Sigmoid colon (tissue), 3 donors: Measurements from ENCODE around the gene CTIF.

ENCODE experiments used
- CTCF ChIP-seq, 4 experiments: fragments of 450-650 bp in 3 of 4; fragments of 200-600 bp in 1 of 4; IDR thresholded peaks; one replicate each; pipeline ENCODE4 v1.5.1; 2016 to 2019; ENCODE audit warnings: antibody characterized with exemption in 4 of 4, mild to moderate bottlenecking in 3 of 4, moderate library complexity in 2 of 4
- POLR2A ChIP-seq, 2 donors: fragments of 450-650 bp; IDR thresholded peaks; one replicate each; pipeline ENCODE4 v1.6.1; 2016; ENCODE audit warnings: antibody characterized with exemption in 2 of 2, mild to moderate bottlenecking in 2 of 2, moderate library complexity in 2 of 2

GRCh38 chr18:48547531-48547981, 8.7 kb downstream of the CTIF start:
- no peak for TF ChIP-seq CTCF (IDR thresholded peaks at IDR 0.05)
- TF ChIP-seq POLR2A (IDR thresholded peaks at IDR 0.05), result no peak
